HG02973 (cell line): ENCODE data around the gene PCBD1.
"Not testable (repeated sequence)": the region's sequence is repeated elsewhere in the genome, so short reads cannot be mapped to it uniquely, and the experiment has no call there.

Source experiments
- ATAC-seq: cut with Tn5 transposase; IDR thresholded peaks from one replicate; pipeline ENCODE4 v1.9.1; 2021; ENCODE audit warnings: moderate library complexity; ENCODE audit not compliant: unreplicated experiment

Gene PCBD1

DNA sequence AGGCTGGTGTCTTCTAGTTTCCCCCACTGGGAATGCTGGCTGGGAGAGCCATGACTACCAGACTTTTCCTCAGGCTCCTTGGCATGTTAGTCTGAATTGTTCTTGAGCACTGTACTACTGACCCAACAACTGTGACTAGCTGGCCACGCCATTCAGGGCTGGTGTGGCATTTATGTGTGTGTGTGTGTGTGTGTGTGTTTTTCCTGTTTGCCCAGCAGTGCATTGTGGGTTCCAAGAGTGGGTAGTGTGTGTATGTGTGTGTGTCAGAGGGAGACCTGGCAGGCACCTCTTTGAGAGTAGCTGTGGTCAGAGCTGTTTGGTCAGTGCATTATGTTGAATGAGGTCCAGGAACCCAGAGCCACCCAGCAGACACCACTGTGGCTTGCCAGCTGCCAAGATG lies 9.2 kb downstream of the PCBD1 start:
- no peak for ATAC-seq

DNA sequence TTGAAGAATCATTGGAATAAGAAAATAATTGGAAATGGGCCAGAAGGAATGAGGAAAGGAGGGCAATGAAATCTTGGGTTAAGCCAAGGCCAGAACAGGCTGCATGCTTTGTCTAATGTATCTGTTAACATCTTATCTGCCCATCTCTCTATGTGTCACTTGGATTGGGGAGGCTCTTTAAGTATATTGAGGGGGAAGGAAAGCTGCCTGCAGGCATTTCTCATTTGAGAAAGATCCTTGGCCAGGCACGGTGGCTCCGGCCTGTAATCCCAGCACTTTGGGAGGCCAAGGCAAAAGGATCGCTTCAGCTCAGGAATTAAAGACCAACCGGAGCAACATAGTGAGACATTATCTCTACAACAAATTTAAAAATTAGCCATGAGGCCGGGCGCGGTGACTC lies 14.3 kb downstream of the PCBD1 start:
- no peak for ATAC-seq

DNA sequence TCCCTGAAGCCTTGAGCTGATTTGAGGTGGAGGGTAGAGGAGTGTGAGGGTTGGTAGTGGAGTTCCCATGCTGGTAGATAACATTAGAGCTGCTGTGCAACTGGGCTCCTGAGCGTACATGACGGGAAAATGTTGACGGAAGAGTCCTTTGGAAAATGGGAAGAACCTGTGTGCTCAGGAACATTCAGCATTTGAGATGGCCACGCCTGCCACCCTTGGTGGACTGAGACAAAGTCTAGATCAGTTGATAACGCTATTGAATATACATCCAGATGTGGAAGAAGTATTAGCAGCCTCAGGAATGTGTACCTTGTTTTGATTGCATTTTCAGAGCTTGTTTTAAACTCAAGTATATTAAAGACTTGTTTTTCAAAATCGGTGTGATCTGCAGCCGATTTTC lies 16.1 kb downstream of the PCBD1 start:
- ATAC-seq: no peak

DNA sequence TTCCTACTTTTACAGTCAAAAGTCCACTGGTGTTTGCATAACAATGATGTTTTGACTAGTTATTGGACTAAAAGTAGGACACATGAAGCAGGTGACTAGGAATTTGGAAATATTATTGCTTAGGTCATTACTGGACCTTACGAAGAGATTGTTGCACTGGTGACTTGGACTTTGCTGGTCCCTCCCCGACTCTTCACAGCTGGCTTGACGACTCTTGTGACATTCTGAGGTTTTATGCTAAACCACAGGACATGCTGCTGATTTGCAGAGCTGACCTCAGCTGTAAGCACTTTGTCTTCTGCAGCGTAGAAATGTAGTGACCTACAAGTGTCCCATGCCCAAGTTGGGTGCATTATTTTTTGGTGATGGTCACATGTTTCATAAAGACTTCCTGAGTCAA lies 21.9 kb downstream of the PCBD1 start:
- no peak for ATAC-seq

DNA sequence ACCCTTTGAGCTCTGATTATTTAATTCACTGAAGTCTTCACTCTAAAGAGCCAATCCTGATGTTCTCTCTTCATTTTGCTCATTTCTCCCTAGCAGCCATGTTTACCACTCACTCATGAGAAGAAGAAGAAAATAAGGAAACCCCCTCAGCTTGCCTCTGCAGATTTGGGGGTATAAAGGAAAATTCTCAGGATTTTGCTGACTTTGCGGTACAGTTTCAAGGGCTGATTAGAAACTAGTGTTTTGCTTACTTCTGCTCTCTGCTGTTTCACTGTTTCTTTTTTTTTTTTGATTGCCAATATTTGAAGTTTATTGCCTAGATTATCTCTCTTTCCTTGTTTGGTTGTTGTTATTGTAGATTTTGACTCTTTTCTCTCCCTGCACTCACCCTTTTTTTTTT lies 23.4 kb downstream of the PCBD1 start:
- no peak for ATAC-seq

DNA sequence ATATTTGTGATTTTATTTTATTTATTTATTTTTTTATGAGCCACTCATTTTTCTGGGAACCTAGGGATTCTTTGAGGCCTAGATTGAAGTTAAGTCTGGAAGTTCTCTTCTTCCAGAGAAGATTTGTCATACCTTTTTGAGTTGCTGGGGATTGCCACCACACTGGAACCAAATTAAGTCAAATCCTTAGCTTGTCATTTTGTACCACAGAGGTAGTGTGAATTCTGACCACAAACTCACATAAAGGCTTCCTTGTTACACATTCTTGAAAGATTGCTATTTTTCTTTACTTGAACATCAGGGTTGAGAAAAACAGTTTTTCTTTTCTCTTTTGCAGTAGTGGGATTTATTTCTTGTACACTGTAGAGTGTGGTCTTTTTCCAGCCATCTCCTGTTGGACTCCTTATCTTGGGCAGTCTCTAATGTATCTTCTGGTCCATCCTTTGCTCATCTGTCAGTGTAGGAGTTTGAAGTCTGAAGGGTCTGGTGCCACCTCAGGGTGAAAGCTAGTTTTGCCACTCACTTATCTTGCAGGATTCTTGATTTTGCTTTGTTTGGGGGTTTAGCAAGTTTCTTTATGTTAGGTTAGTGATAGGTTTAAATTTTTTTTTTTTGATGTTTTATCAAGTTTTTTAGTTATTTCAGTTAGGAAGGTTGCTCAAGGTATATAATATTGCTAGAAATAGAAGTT lies 24.8 kb downstream of the PCBD1 start:
- ATAC-seq: no peak

DNA sequence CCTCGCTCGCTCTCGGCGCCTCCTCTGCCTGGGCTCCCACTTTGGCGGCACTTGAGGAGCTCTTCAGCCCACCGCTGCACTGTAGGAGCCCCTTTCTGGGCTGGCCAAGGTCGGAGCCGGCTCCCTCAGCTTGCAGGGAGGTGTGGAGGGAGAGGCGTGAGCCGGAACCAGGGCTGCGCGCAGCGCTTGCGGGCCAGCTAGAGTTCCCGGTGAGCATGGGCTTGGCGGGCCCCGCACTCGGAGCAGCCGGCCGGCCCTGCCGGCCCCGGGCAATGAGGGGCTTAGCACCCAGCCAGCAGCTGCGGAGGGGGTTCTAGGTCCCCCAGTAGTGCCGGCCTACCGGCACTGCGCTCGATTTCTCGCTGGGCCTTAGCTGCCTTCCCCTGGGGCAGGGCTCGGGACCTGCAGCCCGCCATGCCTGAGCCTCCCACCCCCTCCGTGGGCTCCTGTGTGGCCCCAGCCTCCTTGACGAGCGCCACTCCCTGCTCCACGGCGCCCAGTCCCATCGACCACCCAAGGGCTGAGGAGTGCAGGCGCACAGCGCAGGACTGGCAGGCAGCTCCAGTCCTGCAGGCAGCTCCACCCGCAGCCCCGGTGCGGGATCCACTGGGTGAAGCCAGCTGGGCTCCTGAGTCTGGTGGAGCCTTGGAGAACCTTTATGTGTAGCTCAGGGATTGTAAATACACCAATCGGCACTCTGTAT lies 26.7 kb downstream of the PCBD1 start:
- ATAC-seq: not testable (repeated sequence)

DNA sequence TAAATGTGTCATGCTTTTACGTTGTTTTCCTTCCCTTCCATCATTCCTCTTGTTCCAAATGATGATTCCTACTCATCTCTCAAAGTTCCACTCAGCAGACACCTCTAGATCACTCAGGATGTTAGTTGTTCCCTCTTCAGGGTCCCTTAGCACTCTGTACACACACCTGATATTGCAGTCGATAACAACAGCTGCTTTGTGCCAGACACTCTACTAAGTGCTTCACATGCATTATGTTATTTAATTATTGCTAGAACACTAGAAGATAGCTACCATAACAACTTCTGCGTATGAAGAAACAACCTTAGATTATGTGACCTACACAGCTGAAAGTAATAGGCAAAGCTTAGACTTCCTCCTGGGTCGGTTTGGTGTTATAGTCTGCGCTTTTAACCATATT lies 29.6 kb downstream of the PCBD1 start:
- ATAC-seq: no peak

DNA sequence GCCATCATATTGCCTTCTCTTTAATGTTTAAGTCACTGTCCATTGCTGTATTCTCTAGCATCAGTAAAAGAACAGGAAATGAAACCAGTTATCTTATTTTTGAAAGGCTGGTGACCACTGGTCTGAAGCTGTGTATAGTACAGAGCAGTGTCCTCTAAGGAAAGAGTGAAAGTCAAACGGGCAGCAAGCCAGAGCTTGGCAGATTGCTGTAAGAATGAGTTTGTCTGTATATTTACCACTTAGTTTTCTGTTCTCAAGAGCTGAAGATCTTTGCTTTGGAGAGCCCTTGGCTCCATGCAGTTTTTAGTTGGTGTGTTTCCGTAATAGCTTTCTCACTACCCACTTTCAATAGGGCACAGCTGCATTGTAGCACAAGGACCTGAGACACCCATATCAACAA lies 31.9 kb downstream of the PCBD1 start:
- ATAC-seq: no peak

DNA sequence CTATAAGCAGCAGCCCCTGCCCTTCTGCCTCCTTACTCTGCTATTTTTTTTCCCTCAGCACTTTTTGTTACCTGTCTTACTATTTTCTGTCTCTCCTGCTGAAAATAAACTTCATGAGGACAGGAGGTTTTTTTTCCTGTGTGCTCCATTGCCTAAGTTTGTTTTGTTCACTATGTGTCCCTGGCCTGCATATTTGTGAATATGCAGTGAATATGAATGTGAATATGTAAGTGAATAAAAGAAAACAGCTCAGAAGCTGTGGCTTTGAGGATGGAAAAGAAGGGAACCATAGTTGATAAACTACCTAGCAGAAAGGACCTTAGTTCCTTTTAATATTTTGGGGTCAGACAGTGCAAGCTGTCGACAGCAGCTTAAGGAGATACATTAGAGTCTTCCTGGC lies 34.9 kb downstream of the PCBD1 start:
- no peak for ATAC-seq

DNA sequence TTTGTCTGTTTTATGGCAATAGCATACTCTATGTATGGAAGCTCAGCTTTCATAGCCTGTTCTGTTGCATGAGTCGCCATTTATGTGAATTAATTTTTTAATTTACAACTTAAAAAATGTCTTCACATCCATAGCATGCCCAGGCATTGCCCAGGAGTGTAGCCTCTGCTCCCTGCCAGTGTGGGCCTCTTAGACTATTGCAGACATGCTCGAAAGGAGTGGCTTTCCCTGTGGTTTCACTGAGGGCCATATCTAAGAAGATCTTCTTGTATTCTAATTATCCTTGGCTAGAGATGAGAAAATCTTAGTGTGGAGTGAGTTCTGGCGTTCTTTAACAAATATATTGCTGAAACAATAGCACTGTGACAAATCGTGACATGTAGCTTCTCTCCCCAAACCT lies 35.3 kb downstream of the PCBD1 start:
- no peak for ATAC-seq

DNA sequence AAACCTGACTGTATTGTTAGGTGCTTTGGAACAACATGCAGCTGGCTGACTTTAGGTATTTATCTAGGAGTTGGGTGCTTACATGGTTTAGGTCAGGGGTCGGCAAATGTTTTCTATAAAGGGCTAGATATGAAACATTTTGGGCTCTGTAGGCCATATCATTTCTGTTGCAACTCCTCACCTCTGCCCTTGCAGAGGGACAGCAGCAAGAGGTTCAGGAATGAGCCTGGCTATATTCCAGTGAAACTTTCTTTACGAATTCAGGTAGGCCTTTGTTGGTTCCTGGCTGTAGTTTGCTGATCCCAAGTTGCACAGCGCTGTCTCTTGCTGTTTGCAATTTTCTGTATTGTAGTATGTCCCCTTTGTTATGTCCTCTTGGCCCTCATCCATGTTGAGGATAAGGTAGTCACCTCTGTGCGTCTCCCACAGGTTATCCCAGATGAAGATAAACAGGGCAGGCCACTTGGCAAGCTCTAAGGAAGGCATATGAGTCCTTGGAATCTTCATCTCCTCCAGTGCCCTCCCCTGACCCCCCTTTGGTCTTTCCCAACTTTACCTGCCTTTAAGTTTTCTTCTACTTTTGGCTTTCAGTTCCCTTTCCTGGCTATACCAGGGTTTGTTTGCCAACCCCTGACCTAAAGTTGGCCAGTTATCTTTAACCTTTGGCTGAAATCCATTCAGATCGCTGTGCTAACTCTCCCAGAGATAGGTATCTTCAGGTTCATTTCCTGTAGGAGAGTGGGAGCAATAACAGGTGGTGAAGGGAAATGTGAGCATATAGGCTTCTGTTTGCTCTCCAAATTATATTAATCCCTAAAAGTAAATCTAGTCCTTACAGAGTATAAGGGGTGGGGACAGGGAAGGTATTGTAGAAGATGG lies 36.5 kb downstream of the PCBD1 start:
- ATAC-seq: no peak

DNA sequence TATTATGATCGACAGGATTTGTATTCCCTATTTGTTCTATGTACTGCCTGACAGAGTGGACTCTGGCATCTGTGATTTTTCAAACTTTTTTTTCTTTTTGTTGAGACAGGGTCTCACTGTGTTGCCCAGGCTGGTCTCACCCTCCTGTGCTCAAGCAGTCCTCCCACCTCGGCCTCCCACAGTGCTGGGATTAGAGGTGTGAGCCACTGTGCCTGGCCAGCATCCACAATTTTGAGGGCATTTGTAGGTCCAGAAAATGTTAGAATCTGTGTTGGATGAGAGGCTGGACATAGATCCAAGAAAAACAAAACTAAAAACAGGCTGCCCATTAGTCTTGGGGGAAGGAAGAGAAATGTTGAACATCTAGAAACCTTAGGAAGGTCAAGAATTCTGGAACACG lies 38.3 kb downstream of the PCBD1 start:
- ATAC-seq: no peak

DNA sequence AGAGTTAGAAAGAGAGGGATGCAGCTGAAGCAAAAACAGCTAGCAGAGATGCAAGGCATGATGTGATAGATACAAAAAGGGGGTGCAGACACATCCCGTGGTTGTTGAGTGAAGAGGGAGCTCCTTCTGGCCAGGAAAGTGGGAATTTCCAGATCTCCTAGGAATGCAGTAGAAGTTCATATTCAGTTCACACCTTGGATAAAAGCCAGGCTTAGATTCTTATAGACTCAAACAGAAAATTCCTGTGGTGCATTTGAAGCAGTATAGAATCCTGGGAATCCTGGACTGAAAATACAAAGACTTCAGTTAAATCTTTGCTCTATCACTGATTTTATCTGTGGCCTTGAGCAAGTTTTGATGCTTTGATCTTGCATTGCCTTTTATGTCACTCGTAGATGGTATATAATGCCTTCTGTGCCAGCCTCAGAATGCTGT lies 38.8 kb downstream of the PCBD1 start:
- no peak for ATAC-seq

DNA sequence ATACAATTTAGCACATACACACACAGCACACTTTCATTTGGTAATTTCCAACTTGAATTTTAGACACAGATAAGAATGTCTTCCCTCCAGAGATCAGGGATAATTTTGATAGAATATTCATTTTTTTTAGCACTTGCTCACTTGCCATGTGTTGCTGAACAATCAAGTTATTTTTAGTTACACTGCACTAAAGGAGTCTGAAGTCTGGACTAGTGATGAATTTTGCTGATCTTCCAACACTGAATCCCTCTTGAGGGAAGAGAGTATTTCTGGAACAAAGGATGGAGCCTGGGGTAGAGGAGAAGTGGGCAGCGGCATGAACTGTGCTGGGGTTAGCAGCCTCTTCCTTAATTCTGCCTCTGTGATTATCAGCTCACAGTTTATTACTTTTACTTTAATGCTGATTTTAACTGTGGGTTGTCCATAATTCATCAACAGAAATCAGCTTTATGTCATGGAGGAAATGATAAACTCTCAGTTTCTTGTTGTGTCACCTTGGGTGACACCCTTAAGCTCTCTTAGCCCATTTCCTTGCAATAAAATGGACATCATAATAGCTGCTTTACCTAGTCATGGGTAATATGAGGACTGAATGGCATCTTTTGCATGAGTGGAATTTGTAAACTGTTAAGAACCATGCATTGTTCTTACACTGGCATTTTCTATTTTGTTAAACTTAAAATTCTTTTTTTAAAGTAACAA lies 40.6 kb downstream of the PCBD1 start:
- ATAC-seq: no peak

DNA sequence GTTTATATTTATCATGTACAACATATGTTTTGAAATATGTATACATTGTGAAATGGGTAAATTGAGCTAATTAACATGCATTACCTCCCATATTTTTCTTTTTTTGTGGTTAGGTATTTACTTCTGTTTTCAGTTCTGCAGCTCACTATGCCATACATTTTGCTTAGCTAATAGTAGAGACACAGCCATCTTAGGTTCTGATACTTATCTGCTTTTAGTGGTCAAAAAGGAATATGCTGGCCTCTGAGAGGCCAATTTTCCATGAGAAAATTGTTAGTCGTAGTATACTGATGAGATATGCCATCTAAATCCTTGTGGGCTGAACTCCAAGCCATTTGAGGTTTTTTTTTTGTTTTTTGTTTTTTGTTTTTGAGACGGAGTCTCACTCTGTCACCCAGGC lies 41.6 kb downstream of the PCBD1 start:
- ATAC-seq: no peak

DNA sequence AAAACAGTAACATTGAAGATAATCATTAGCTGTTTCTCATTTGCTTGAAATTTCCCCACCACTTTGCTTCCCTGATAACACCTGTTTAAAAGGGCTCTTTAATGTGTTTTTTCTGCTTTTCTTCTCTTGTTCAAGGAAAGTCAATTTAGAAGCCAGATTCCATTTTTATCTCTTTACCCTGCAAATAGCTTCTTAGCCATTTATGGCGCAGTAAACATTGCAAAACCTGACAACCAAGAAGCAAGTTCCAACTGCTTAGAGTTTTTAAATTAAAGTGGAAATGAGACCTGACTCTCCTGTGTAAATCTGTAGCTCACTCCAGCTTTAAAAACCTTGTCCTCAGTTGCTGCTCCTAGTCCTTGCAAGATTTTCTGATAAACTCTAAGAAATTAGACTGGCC lies 42.5 kb downstream of the PCBD1 start:
- ATAC-seq: no peak

DNA sequence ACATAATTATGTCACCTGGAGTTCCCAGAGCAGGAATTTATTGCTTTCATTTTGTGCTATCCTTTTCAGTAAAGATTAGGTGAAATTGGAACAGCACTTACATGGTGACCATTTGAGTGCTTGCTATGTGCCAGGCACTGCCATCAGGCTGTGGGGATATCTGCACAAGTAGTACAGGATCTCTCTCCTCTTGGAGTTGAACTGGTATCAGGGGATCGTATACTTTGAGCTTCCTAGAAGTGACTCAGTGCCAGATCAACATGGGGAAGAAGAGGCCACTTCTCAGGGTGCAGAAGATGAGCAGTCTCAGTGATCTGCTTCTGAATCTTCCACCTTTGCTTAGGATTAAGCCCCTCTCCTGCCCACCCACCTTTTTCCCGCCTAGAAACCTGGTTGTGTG lies 43.1 kb downstream of the PCBD1 start:
- ATAC-seq: no peak

DNA sequence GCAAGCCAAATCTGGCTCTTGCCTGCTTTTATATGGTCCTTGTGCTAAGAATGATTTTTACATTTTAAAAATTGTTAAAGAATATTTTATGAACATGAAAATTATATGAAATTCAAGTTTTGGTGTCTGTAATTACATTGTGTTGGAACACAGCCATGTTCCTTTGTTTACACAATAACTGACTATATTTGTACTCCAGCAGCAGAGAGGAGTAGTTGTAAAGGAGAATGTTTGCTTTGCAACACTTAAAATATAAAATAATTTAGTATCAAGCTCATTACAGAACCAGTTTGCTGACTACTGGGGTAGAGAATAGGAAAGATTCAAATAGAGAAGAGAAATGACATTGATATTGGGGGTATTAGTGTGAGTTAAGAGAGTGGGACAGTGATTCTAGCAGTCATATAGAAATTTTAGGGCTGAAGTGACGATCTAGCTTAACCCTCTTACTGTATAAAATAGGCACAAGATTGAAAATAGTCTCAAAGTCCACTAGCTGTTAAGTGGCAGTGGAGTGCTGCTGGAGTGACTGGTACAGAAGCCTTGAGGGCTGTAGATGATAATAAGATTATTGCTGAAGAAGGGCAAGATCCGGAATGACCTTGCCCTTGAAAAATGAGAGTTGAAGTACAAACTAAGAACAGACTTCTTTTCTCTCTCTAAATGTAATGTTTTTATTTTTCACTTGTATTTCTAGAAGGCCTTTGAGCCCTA lies 44.4 kb downstream of the PCBD1 start:
- no peak for ATAC-seq

DNA sequence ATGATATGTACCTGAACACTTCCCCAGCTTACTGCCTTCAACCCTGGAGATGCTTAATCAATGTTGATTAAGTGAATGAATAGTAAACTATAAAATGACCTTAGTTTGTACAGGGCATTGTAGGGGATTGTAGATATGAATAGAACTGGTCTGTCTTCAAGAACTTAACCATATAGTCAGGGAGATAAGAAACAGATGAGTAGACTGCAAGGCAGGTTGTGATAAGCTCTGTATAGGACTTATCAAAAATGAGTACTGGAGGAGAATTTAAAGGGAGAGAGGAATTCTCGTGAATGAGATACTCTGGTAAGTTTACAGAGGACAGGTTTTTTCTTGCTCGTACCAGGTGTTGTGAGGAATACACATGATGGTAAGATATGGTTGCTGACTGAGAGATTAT lies 45.0 kb downstream of the PCBD1 start:
- ATAC-seq: no peak

DNA sequence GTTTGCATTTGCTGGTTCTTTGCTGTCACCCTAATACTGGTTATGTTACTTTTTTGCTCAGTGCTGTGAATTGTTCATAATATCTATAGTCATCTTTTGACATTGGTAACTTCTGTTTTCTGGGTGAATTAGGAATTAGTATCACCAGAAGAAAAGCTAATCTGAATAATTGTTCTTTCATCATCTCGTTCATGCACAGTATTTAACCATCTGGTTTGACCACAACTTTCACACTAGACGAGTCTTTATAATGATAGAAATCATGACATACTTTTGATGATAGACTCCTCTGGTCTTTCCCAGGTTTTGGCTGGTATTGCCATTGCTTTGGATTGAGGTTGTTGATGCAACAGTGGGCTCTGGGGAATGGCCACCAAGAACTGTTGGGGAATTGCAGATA lies 47.5 kb downstream of the PCBD1 start:
- ATAC-seq: no peak
